WTC11 (cell line): ENCODE results near the gene RASGEF1C. TPM values are rescaled to one million over a fixed set of nuclear protein-coding genes. Genes with fewer than 3 reads are reported as not detected.

Experiments
- ATAC-seq: fragments of 200-7000 bp; cut with Tn5 transposase; 2 replicates; pipeline ENCODE4 v1.10.0; 2021; ENCODE audit warnings: mild to moderate bottlenecking, moderate library complexity
- CTCF ChIA-PET: fragments of 300-600 bp; sonication (Branson Sonifier 250); formaldehyde crosslinking; loops from one replicate; lab custom pipeline; 2021; ENCODE audit warnings: antibody characterized with exemption; lab: Charles Lee
- POLR2A ChIA-PET: fragments of 350-600 bp; sonication (Branson Sonifier 250); formaldehyde crosslinking; loops from one replicate; lab custom pipeline; 2021; ENCODE audit warnings: antibody characterized with exemption; lab: Charles Lee
- DNase-seq: peaks from one replicate; pipeline ENCODE4 v3.0.0; 2021; ENCODE audit warnings: low spot score
- H3K27ac Mint-ChIP-seq: 2 replicates; pipeline ENCODE4 v1.8.0; 2021; ENCODE audit warnings: mixed read lengths
- H3K27me3 Mint-ChIP-seq: 2 replicates; pipeline ENCODE4 v1.8.0; 2021; ENCODE audit warnings: low read depth, mild to moderate bottlenecking, moderate library complexity, mixed read lengths
- H3K36me3 Mint-ChIP-seq: 2 replicates; pipeline ENCODE4 v1.8.0; 2021; ENCODE audit warnings: mixed read lengths
- H3K4me1 Mint-ChIP-seq: 2 replicates; pipeline ENCODE4 v1.8.0; 2022; ENCODE audit warnings: mixed read lengths
- H3K4me3 Mint-ChIP-seq: 2 replicates; pipeline ENCODE4 v1.8.0; 2021; ENCODE audit warnings: mild to moderate bottlenecking, moderate library complexity, mixed read lengths
- H3K9me3 Mint-ChIP-seq: 2 replicates; pipeline ENCODE4 v1.8.0; 2021; ENCODE audit warnings: mixed read lengths
- CBFB ChIP-seq: sonication (generic); formaldehyde crosslinking; IDR thresholded peaks from 2 replicates; pipeline ENCODE4 v1.8.1; 2022; ENCODE audit warnings: mild to moderate bottlenecking, low read depth, missing genetic modification reagents
- CTCF ChIP-seq: fragments of 200-600 bp; IDR thresholded peaks from 2 replicates; pipeline ENCODE4 v1.8.0; 2022; ENCODE audit warnings: antibody characterized with exemption
- ELF4 ChIP-seq: sonication (generic); formaldehyde crosslinking; IDR thresholded peaks from 2 replicates; pipeline ENCODE4 v1.8.1; 2022; ENCODE audit warnings: low read depth, mild to moderate bottlenecking, moderate library complexity, missing genetic modification reagents
- ETV6 ChIP-seq: sonication (generic); formaldehyde crosslinking; IDR thresholded peaks from 2 replicates; pipeline ENCODE4 v1.8.1; 2022; ENCODE audit warnings: mild to moderate bottlenecking, missing genetic modification reagents
- FOXJ3 ChIP-seq: sonication (generic); formaldehyde crosslinking; IDR thresholded peaks from 2 replicates; pipeline ENCODE4 v1.9.0; 2021; ENCODE audit warnings: missing genetic modification reagents, mild to moderate bottlenecking, borderline replicate concordance
- KAT7 ChIP-seq: sonication (generic); formaldehyde crosslinking; IDR thresholded peaks from 2 replicates; pipeline ENCODE4 v1.8.1; 2023; ENCODE audit warnings: missing genetic modification reagents, mild to moderate bottlenecking, borderline replicate concordance
- MLX ChIP-seq: sonication (generic); formaldehyde crosslinking; IDR thresholded peaks from 2 replicates; pipeline ENCODE4 v1.8.1; 2023; ENCODE audit warnings: mild to moderate bottlenecking, missing genetic modification reagents, moderate library complexity
- NFATC4 ChIP-seq: fragments of 250-450 bp; sonication (Bioruptor Pico); IDR thresholded peaks from 2 replicates; pipeline ENCODE4 v1.9.0; 2021; ENCODE audit warnings: mild to moderate bottlenecking
- PRDM15 ChIP-seq: sonication (generic); formaldehyde crosslinking; IDR thresholded peaks from 2 replicates; pipeline ENCODE4 v1.8.0; 2022; ENCODE audit warnings: missing genetic modification reagents
- RORB ChIP-seq: fragments of 250-450 bp; sonication (Bioruptor Pico); IDR thresholded peaks from 2 replicates; pipeline ENCODE4 v1.9.0; 2021; ENCODE audit warnings: mild to moderate bottlenecking
- TCF7 ChIP-seq: sonication (generic); formaldehyde crosslinking; IDR thresholded peaks from 2 replicates; pipeline ENCODE4 v1.8.0; 2022; ENCODE audit warnings: mild to moderate bottlenecking, low read depth, missing genetic modification reagents, moderate library complexity
- USF2 ChIP-seq: sonication (generic); formaldehyde crosslinking; IDR thresholded peaks from 2 replicates; pipeline ENCODE4 v1.8.1; 2023; ENCODE audit warnings: mild to moderate bottlenecking, missing genetic modification reagents, moderate library complexity
- ZBTB21 ChIP-seq: sonication (generic); formaldehyde crosslinking; IDR thresholded peaks from 2 replicates; pipeline ENCODE4 v1.8.1; 2023; ENCODE audit warnings: mild to moderate bottlenecking, missing genetic modification reagents, borderline replicate concordance
- ZNF263 ChIP-seq: sonication (generic); formaldehyde crosslinking; IDR thresholded peaks from 2 replicates; pipeline ENCODE4 v1.8.1; 2022; ENCODE audit warnings: low read depth, mild to moderate bottlenecking, moderate library complexity, missing genetic modification reagents
- ZNF317 ChIP-seq: sonication (generic); formaldehyde crosslinking; IDR thresholded peaks from 2 replicates; pipeline ENCODE4 v1.8.1; 2023; ENCODE audit warnings: low read depth, mild to moderate bottlenecking, moderate library complexity, missing genetic modification reagents, borderline replicate concordance
- ZNF416 ChIP-seq: fragments of 250-450 bp; sonication (Bioruptor Pico); IDR thresholded peaks from 2 replicates; pipeline ENCODE4 v1.9.0; 2021; ENCODE audit warnings: mild to moderate bottlenecking, inconsistent platforms
- total RNA-seq: library from RNA; stranded (reverse); gene quantifications from 3 replicates; pipeline ENCODE4 v1.2.3, GENCODE V29; 2021
- TF ChIP-seq, protein P1 (sequence below): fragments of 250-450 bp; sonication (Bioruptor Pico); IDR thresholded peaks from 2 replicates; pipeline ENCODE4 v1.9.0; 2021; ENCODE audit warnings: mild to moderate bottlenecking
- TF ChIP-seq, protein P2 (sequence below): fragments of 250-450 bp; sonication (Bioruptor Pico); IDR thresholded peaks from 2 replicates; pipeline ENCODE4 v1.9.0; 2021; ENCODE audit warnings: mild to moderate bottlenecking, borderline replicate concordance
- TF ChIP-seq, protein P3 (sequence below): fragments of 250-450 bp; sonication (Bioruptor Pico); IDR thresholded peaks from 2 replicates; pipeline ENCODE4 v1.9.0; 2021; ENCODE audit warnings: moderate library complexity, mild to moderate bottlenecking, inconsistent platforms, borderline replicate concordance

Gene RASGEF1C
- total RNA-seq, 1 experiment from 2014 or later: 0.96 TPM

DNA sequence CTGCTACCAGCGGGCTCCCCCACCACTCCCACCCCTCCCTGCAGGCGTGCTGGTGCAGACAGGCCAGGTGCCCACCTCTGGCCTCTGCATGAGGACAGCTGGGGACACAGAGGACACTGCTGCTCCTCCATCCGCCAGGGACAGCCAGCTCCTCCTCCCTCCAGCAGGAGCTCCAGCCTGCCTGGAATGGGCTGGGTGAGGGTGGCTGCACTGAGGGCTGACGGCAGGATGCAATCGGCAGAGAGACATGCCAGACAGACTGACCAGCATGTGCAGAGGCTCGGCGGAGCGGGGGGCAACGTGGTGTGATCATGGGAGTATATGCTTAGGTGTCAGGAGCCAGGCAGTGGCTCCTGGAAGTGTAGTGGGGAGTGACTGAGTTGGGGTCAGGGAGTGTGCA lies 68.4 kb downstream of the RASGEF1C start (continued):
- TF ChIP-seq USF2 (CRISPR knock-in tag) (no peak), FOXJ3 (CRISPR knock-in tag) (no peak), CBFB (CRISPR knock-in tag) (no peak), ZBTB21 (CRISPR knock-in tag) (no peak), RORB (no peak)
- TF ChIP-seq, protein P1, sequence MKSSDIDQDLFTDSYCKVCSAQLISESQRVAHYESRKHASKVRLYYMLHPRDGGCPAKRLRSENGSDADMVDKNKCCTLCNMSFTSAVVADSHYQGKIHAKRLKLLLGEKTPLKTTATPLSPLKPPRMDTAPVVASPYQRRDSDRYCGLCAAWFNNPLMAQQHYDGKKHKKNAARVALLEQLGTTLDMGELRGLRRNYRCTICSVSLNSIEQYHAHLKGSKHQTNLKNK (CRISPR knock-in tag): no peak

GRCh38 chr5:180140079-180140554 lies 68.9 kb downstream of the RASGEF1C start:
- H3K36me3 Mint-ChIP-seq: no peaks in the 10 kb centered on the region
- ChIA-PET POLR2A (no interaction called here), CTCF (interaction anchor here (1.3 kb wide), 1 partner anchor 69 kb away, joined by 4 read pairs; the partner anchor contains the start of gene RASGEF1C)
- no peak overlapping the region for H3K27ac Mint-ChIP-seq
- no peak for DNase-seq
- H3K4me3 Mint-ChIP-seq: no peak overlapping the region
- H3K27me3 Mint-ChIP-seq: peaks cover 3% of the 10 kb centered on the region; the same call in 1 of the 2 replicates
- TF ChIP-seq ZNF263 (CRISPR knock-in tag): no peak
- no peak for TF ChIP-seq FOXJ3 (CRISPR knock-in tag)
- TF ChIP-seq KAT7: no peak
- no peak for TF ChIP-seq USF2 (CRISPR knock-in tag)
- TF ChIP-seq ZNF317 (CRISPR knock-in tag): no peak
- TF ChIP-seq ETV6 (CRISPR knock-in tag): no peak
- TF ChIP-seq, protein P2, sequence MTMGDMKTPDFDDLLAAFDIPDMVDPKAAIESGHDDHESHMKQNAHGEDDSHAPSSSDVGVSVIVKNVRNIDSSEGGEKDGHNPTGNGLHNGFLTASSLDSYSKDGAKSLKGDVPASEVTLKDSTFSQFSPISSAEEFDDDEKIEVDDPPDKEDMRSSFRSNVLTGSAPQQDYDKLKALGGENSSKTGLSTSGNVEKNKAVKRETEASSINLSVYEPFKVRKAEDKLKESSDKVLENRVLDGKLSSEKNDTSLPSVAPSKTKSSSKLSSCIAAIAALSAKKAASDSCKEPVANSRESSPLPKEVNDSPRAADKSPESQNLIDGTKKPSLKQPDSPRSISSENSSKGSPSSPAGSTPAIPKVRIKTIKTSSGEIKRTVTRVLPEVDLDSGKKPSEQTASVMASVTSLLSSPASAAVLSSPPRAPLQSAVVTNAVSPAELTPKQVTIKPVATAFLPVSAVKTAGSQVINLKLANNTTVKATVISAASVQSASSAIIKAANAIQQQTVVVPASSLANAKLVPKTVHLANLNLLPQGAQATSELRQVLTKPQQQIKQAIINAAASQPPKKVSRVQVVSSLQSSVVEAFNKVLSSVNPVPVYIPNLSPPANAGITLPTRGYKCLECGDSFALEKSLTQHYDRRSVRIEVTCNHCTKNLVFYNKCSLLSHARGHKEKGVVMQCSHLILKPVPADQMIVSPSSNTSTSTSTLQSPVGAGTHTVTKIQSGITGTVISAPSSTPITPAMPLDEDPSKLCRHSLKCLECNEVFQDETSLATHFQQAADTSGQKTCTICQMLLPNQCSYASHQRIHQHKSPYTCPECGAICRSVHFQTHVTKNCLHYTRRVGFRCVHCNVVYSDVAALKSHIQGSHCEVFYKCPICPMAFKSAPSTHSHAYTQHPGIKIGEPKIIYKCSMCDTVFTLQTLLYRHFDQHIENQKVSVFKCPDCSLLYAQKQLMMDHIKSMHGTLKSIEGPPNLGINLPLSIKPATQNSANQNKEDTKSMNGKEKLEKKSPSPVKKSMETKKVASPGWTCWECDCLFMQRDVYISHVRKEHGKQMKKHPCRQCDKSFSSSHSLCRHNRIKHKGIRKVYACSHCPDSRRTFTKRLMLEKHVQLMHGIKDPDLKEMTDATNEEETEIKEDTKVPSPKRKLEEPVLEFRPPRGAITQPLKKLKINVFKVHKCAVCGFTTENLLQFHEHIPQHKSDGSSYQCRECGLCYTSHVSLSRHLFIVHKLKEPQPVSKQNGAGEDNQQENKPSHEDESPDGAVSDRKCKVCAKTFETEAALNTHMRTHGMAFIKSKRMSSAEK (CRISPR knock-in tag): no peak
- TF ChIP-seq, all 79 proteins: peak for 0
- no peaks in the 10 kb centered on the region for H3K9me3 Mint-ChIP-seq
- H3K4me1 Mint-ChIP-seq: no peaks in the 10 kb centered on the region
- ATAC-seq: no peak

DNA sequence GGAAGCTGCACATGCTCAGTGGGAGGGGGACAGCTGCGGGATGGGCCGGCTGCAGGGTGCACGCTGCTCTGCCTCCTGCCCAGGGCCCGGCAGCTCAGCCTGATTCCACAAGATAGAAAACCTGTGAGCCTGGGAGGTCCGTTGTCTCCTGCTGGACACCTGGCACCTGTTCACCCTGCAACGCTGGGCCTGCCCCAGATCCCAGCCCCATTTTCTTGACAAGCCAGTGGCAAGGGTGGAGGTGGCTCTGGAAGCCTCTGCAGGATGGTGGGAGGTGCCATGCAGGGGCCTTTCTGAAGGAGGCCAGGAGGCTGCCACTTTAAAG lies 69.3 kb downstream of the RASGEF1C start:
- Mint-ChIP-seq H3K4me3 (no peak overlapping the region), H3K27ac (no peak overlapping the region), H3K4me1 (no peaks in the 10 kb centered on the region), H3K36me3 (no peaks in the 10 kb centered on the region), H3K27me3 (peaks cover 3% of the 10 kb centered on the region; the same call in 1 of the 2 replicates), H3K9me3 (no peaks in the 10 kb centered on the region)
- ChIA-PET CTCF (interaction anchor here (1.1 to 1.3 kb wide), 2 partner anchors 12 to 165 kb away, joined by 3 to 4 read pairs; no protein-coding TSS in a partner anchor), POLR2A (no interaction called here)
- ATAC-seq (no peak), DNase-seq (no peak)
- no peak for TF ChIP-seq ETV6 (CRISPR knock-in tag)
- no peak for TF ChIP-seq MLX (CRISPR knock-in tag)
- no peak for TF ChIP-seq ZNF416 (CRISPR knock-in tag)
- TF ChIP-seq PRDM15 (CRISPR knock-in tag): no peak
- TF ChIP-seq CTCF: no peak
- TF ChIP-seq TCF7 (CRISPR knock-in tag): no peak
- no peak for TF ChIP-seq NFATC4
- TF ChIP-seq, protein P3, sequence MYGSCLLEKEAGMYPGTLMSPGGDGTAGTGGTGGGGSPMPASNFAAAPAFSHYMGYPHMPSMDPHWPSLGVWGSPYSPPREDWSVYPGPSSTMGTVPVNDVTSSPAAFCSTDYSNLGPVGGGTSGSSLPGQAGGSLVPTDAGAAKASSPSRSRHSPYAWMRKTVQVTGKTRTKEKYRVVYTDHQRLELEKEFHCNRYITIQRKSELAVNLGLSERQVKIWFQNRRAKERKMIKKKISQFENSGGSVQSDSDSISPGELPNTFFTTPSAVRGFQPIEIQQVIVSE: no peak
- TF ChIP-seq ELF4 (CRISPR knock-in tag): no peak
- no peak for TF ChIP-seq KAT7
